GM18505 (cell line): ENCODE measurements around the gene HES7.
A peak's percentile ranks its signal among the peaks of the same experiment; 100 is the strongest.

Source experiments
- ATAC-seq: cut with Tn5 transposase; IDR thresholded peaks from one replicate; pipeline ENCODE4 v1.9.1; 2021; ENCODE audit not compliant: unreplicated experiment
- POLR2A ChIP-seq: IDR thresholded peaks from 4 replicates; pipeline ENCODE4 v1.6.1; 2011; ENCODE audit warnings: borderline replicate concordance; ENCODE audit not compliant: insufficient read depth, insufficient read length; ENCODE audit errors: extremely low read depth

HES7 gene

GRCh38 chr17:8160224-8160577 lies 36.3 kb upstream of the HES7 start:
- ATAC-seq, result no peak
- TF ChIP-seq POLR2A, result no peak

GRCh38 chr17:8159459-8160223 lies 35.7 kb upstream of the HES7 start:
- ATAC-seq, result no peak
- no peak for TF ChIP-seq POLR2A

GRCh38 chr17:8159032-8159400 lies 35.1 kb upstream of the HES7 start:
- no peak for ATAC-seq

GRCh38 chr17:8158267-8159031 lies 34.5 kb upstream of the HES7 start:
- TF ChIP-seq POLR2A, result no peak
- no peak for ATAC-seq

More at GRCh38 chr17:8159032-8159400, 35.1 kb upstream of the HES7 start:
- TF ChIP-seq POLR2A, result no peak

- ATAC-seq, result peak; percentile 68
- TF ChIP-seq POLR2A, result peak; percentile 83
These were observed 32.5 kb upstream of the HES7 start for GRCh38 chr17:8156246-8156992.

- TF ChIP-seq POLR2A, result no peak
These were observed 32.0 kb upstream of the HES7 start for GRCh38 chr17:8155996-8156245.

GRCh38 chr17:8155231-8155995 lies 31.5 kb upstream of the HES7 start:
- ATAC-seq, result no peak
- TF ChIP-seq POLR2A, result no peak

More at GRCh38 chr17:8155996-8156245, 32.0 kb upstream of the HES7 start:
- ATAC-seq, result no peak

GRCh38 chr17:8154608-8155155 lies 30.8 kb upstream of the HES7 start:
- ATAC-seq, result no peak
- TF ChIP-seq POLR2A, result no peak

GRCh38 chr17:8153957-8154607 lies 30.2 kb upstream of the HES7 start:
- ATAC-seq, result no peak

GRCh38 chr17:8153525-8153956 lies 29.6 kb upstream of the HES7 start:
- no peak for ATAC-seq
- TF ChIP-seq POLR2A, result no peak

More at GRCh38 chr17:8153957-8154607, 30.2 kb upstream of the HES7 start:
- no peak for TF ChIP-seq POLR2A

- ATAC-seq, result no peak
- TF ChIP-seq POLR2A, result no peak
These were observed 29.1 kb upstream of the HES7 start for GRCh38 chr17:8153031-8153451.

- TF ChIP-seq POLR2A, result peak; percentile 85
- no peak for ATAC-seq
These were observed 28.3 kb upstream of the HES7 start, which contains the start of gene PER1 for GRCh38 chr17:8152112-8152775. Gene PER1 (minus strand): TSS chr17:8152404. CDS start chr17:8150706, 1,698 bp downstream.
